HepG2 (cell line): ENCODE data around the gene BMPER. TPM values are rescaled to one million over a fixed set of nuclear protein-coding genes. Genes with fewer than 3 reads are reported as not detected.

ENCODE experiments used
- ATAC-seq: fragments of 200-7000 bp; cut with Tn5 transposase; 3 replicates; pipeline ENCODE4 v1.9.1; 2020; ENCODE audit warnings: mild to moderate bottlenecking, moderate library complexity
- BruUV-seq: library from RNA; stranded (reverse); fragments of 400-500 nt; replicated peaks from 2 replicates; lab custom pipeline; 2021; lab: Mats Ljungman, UMichigan
- CTCF ChIA-PET: fragments of 300-600 bp; formaldehyde crosslinking; extraction: SDS; loops from one replicate; lab custom pipeline; 2021; ENCODE audit warnings: low total read pairs, inconsistent platforms, low intra/inter-chr PET ratio; lab: Yijun Ruan, JAX
- POLR2A ChIA-PET: fragments of 350-600 bp; sonication (Branson Sonifier 250); formaldehyde crosslinking; loops from one replicate; lab custom pipeline; 2020; ENCODE audit warnings: antibody characterized with exemption, inconsistent platforms; lab: Yijun Ruan, JAX
- DNase-seq: peaks from one replicate; pipeline ENCODE4 v3.0.0-alpha.2; 2015; ENCODE audit warnings: low spot score
- FAIRE-seq: peaks from 3 replicates; lab custom pipeline; 2011; peaks lifted over from hg19 to GRCh38; lab: Jason Lieb, UNC
- H2AFZ ChIP-seq: one replicate; pipeline ENCODE4 v1.6.1; 2011; ENCODE audit warnings: low read length, inconsistent platforms
- H3K27ac ChIP-seq: fragments of 300-600 bp; 3 replicates; pipeline ENCODE4 v1.8.0; 2011; ENCODE audit warnings: mixed run types, mild to moderate bottlenecking, mixed read lengths, low read length, inconsistent platforms; ENCODE audit not compliant: insufficient read depth; ENCODE audit errors: extremely low read length
- H3K27me3 ChIP-seq, 2 experiments: fragments of 200-600 bp in 1 of 2; 2 replicates in 1 of 2; 3 replicates in 1 of 2; pipeline versions ENCODE4 v1.6.0 to v1.8.0; 2011; ENCODE audit warnings: low read length in 2 of 2, mild to moderate bottlenecking in 2 of 2, moderate library complexity in 2 of 2, inconsistent platforms in 1 of 2; ENCODE audit not compliant: insufficient read depth in 2 of 2, control insufficient read depth in 1 of 2
- H3K36me3 ChIP-seq, 2 experiments: fragments of 200-600 bp in 1 of 2; replicated peaks in 1 of 2; 2 replicates in 1 of 2; 3 replicates in 1 of 2; pipeline versions ENCODE4 v1.5.1 to v1.8.0; 2011; ENCODE audit warnings: low read length in 2 of 2, inconsistent platforms in 1 of 2; ENCODE audit not compliant: insufficient read depth in 2 of 2, control insufficient read depth in 1 of 2
- H3K4me1 ChIP-seq: 2 replicates; pipeline ENCODE4 v1.5.1; 2012; ENCODE audit warnings: low read length, inconsistent platforms; ENCODE audit not compliant: insufficient read depth
- H3K4me2 ChIP-seq: 2 replicates; pipeline ENCODE4 v1.6.0; 2011; ENCODE audit warnings: low read depth, low read length, inconsistent platforms
- H3K4me3 ChIP-seq, 3 experiments: fragments of 200-600 bp in 1 of 3; sonication (generic), shearing (Covaris generic) in 1 of 3; replicated peaks in 1 of 3; 2 replicates each; pipeline ENCODE4 v1.5.1; 2011 to 2016; ENCODE audit warnings: low read length in 3 of 3, inconsistent platforms in 2 of 3, low read depth in 2 of 3, mild to moderate bottlenecking in 2 of 3, control low read depth in 1 of 3, mixed read lengths in 1 of 3; ENCODE audit not compliant: insufficient read depth in 1 of 3
- H3K79me2 ChIP-seq: one replicate; pipeline ENCODE4 v1.6.1; 2011; ENCODE audit warnings: low read length, inconsistent platforms; ENCODE audit not compliant: insufficient read depth
- H3K9ac ChIP-seq: 2 replicates; pipeline ENCODE4 v1.6.0; 2011; ENCODE audit warnings: mild to moderate bottlenecking, low read depth, low read length, inconsistent platforms; ENCODE audit not compliant: insufficient read depth
- H3K9me3 ChIP-seq: 2 replicates; pipeline ENCODE4 v1.5.1; 2012; ENCODE audit warnings: mild to moderate bottlenecking, low read length
- H4K20me1 ChIP-seq: 2 replicates; pipeline ENCODE4 v1.6.0; 2011; ENCODE audit warnings: inconsistent platforms, mild to moderate bottlenecking, low read length, moderate library complexity; ENCODE audit not compliant: insufficient read depth
- ATAD3A ChIP-seq: sonication (generic); formaldehyde crosslinking; IDR thresholded peaks from 2 replicates; pipeline ENCODE4 v1.4.0; 2020; ENCODE audit warnings: missing genetic modification reagents
- HMGA1 ChIP-seq: sonication (generic); formaldehyde crosslinking; conservative IDR thresholded peaks from 2 replicates; pipeline ENCODE4 v1.4.0; 2020; ENCODE audit warnings: missing genetic modification reagents
- NFYB ChIP-seq: sonication (generic); formaldehyde crosslinking; IDR thresholded peaks from 2 replicates; pipeline ENCODE4 v1.4.0; 2020; ENCODE audit warnings: missing genetic modification reagents
- NR2F6 ChIP-seq, 2 experiments: IDR thresholded peaks; 2 replicates each; pipeline ENCODE4 v1.6.1; 2016; ENCODE audit warnings: antibody characterized with exemption in 1 of 2, mild to moderate bottlenecking in 1 of 2
- RFXAP ChIP-seq: sonication (generic); formaldehyde crosslinking; IDR thresholded peaks from 2 replicates; pipeline ENCODE4 v1.4.0; 2020; ENCODE audit warnings: missing genetic modification reagents, borderline replicate concordance
- RNF2 ChIP-seq: fragments of 450-650 bp; conservative IDR thresholded peaks from 2 replicates; pipeline ENCODE4 v1.6.1; 2016; ENCODE audit warnings: low read depth
- SOX6 ChIP-seq, 2 experiments: fragments of 450-650 bp in 1 of 2; sonication (generic) in 1 of 2; formaldehyde crosslinking in 1 of 2; IDR thresholded peaks; 2 replicates each; pipeline versions ENCODE4 v1.4.0 to v1.6.1; 2017 to 2020; ENCODE audit warnings: antibody characterized with exemption in 1 of 2, mild to moderate bottlenecking in 1 of 2, missing genetic modification reagents in 1 of 2
- TP53 ChIP-seq: sonication (generic); formaldehyde crosslinking; conservative IDR thresholded peaks from 2 replicates; pipeline ENCODE4 v1.4.0; 2020; ENCODE audit warnings: missing genetic modification reagents
- ZGPAT ChIP-seq: IDR thresholded peaks from 2 replicates; pipeline ENCODE4 v1.6.1; 2016; ENCODE audit warnings: mild to moderate bottlenecking
- ZNF512B ChIP-seq: sonication (generic); formaldehyde crosslinking; IDR thresholded peaks from 2 replicates; pipeline ENCODE4 v1.5.1; 2020; ENCODE audit warnings: missing genetic modification reagents, mild to moderate bottlenecking, borderline replicate concordance
- WGBS: methylation state at CpG from one replicate; pipeline ENCODE4 v1.1.6; 2017; ENCODE audit warnings: low lambda C conversion rate; 5-methylcytosine and 5-hydroxymethylcytosine counted together
- in situ Hi-C: cut with HindIII; loops from 2 replicates; pipeline ENCODE4 v1.10.0; 2017; ENCODE audit warnings: low pct_unique_long_range_greater_than_20kb; ENCODE audit not compliant: extremely low pct_ligation_motif_present
- intact Hi-C: fragments of 100-400 bp; cut with micrococcal nuclease; formaldehyde crosslinking; loops from one replicate; pipeline ENCODE4 v1.10.0; 2022; ENCODE audit not compliant: unreplicated experiment
- polyA plus RNA-seq, 8 experiments: library from polyadenylated mRNA; depleted of rRNA in 3 of 8; stranded (reverse) in 7 of 8; unstranded in 1 of 8; fragments of >200 nt; fragmentation: Illumina TruSeq in 4 of 8; extraction: Trizol in 4 of 8; gene quantifications; 2 replicates each; pipeline versions ENCODE4 v1.2.1 to v1.2.3, GENCODE V29; 2011 to 2016; ENCODE audit warnings: low read depth in 4 of 8, missing spikeins in 1 of 8, mixed read lengths in 1 of 8; ENCODE audit not compliant: insufficient read depth in 1 of 8
- total RNA-seq, 5 experiments: library from RNA; depleted of rRNA; stranded (reverse); fragments of >200 nt; fragmentation: Illumina TruSeq; extraction: Trizol; gene quantifications; 2 replicates each; pipeline ENCODE4 v1.2.3, GENCODE V29; 2016; ENCODE audit warnings: low read depth in 1 of 5
- TF ChIP-seq, protein P1 (sequence below): sonication (generic); formaldehyde crosslinking; IDR thresholded peaks from 2 replicates; pipeline ENCODE4 v1.4.0; 2020; ENCODE audit warnings: missing genetic modification reagents

The BMPER gene
- total and polyA plus RNA-seq, 2 of the 13 experiments (the other 11 are each of a cell fraction or from before 2014, with no cell fraction given) = not detected

GRCh38 chr7:34130558-34131295 is 225.4 kb downstream of the BMPER start:
- FAIRE-seq (no peak), DNase-seq (no peak), ATAC-seq (no peak)
- no TSS peak for BruUV-seq
- Histone ChIP-seq H3K79me2 (no peaks in the 10 kb centered on the region), H3K4me3 (no peak overlapping the region), H3K36me3 (no peaks in the 10 kb centered on the region), H3K4me2 (no peak overlapping the region), H2AFZ (no peak overlapping the region), H3K4me1 (no peaks in the 10 kb centered on the region), H3K27ac (no peak overlapping the region), H3K9ac (no peak overlapping the region), H3K27me3 (peaks cover 0 to 3% of the 10 kb centered on the region in 2 experiments; a peak in 1 of 5 replicates), H4K20me1 (no peaks in the 10 kb centered on the region), H3K9me3 (peaks cover 4% of the 10 kb centered on the region; the same call in 1 of the 2 replicates)
- ChIA-PET CTCF (no interaction called here), POLR2A (no interaction called here)
- 0% methylated on average over 3 of the region's 5 CpGs for WGBS
- in situ Hi-C loops = no loop called here
- no peak for TF ChIP-seq ATAD3A (CRISPR knock-in tag)
- no peak for TF ChIP-seq NFYB (CRISPR knock-in tag)
- TF ChIP-seq RFXAP (CRISPR knock-in tag) = no peak
- TF ChIP-seq NR2F6 (IDR thresholded peaks at IDR 0.05) = no peak
- TF ChIP-seq NR2F6 (CRISPR knock-in tag; IDR thresholded peaks at IDR 0.05) = no peak
- TF ChIP-seq, protein P1, sequence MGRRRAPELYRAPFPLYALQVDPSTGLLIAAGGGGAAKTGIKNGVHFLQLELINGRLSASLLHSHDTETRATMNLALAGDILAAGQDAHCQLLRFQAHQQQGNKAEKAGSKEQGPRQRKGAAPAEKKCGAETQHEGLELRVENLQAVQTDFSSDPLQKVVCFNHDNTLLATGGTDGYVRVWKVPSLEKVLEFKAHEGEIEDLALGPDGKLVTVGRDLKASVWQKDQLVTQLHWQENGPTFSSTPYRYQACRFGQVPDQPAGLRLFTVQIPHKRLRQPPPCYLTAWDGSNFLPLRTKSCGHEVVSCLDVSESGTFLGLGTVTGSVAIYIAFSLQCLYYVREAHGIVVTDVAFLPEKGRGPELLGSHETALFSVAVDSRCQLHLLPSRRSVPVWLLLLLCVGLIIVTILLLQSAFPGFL (CRISPR knock-in tag) = no peak
- TF ChIP-seq ZGPAT (CRISPR knock-in tag) = no peak
- TF ChIP-seq RNF2 = no peak
- TF ChIP-seq HMGA1 (CRISPR knock-in tag) = no peak
- no peak for TF ChIP-seq TP53 (CRISPR knock-in tag)
- no peak for TF ChIP-seq SOX6 (IDR thresholded peaks at IDR 0.05)
- TF ChIP-seq SOX6 (CRISPR knock-in tag; IDR thresholded peaks at IDR 0.05) = no peak
- no peak for TF ChIP-seq ZNF512B (CRISPR knock-in tag)
- intact Hi-C loops = loop anchor here (10.0 kb wide), 1 partner anchor 194 kb away; no protein-coding TSS in a partner anchor
